HepG2 (cell line): ENCODE data around the gene CCND1. TPM values are rescaled to one million over a fixed set of nuclear protein-coding genes. Genes with fewer than 3 reads are reported as not detected.

ENCODE experiments used
- AFF4 ChIP-seq: sonication (generic); formaldehyde crosslinking; IDR thresholded peaks from 2 replicates; pipeline ENCODE4 v1.4.0; 2020; ENCODE audit warnings: missing genetic modification reagents
- EZH2 ChIP-seq: conservative IDR thresholded peaks from 2 replicates; pipeline ENCODE4 v1.6.1; 2012; ENCODE audit warnings: mild to moderate bottlenecking, low read depth, low read length, moderate library complexity
- HNF1B ChIP-seq: sonication (generic); formaldehyde crosslinking; IDR thresholded peaks from 2 replicates; pipeline ENCODE4 v1.5.1; 2020; ENCODE audit warnings: mild to moderate bottlenecking, moderate library complexity, missing genetic modification reagents
- PCBP2 ChIP-seq: fragments of 200-400 bp; formaldehyde crosslinking; optimal IDR thresholded peaks from 2 replicates; pipeline ENCODE3; 2018; ENCODE audit warnings: low read length, low read depth; ENCODE audit not compliant: poor library complexity, severe bottlenecking
- RARG ChIP-seq: sonication (generic); formaldehyde crosslinking; IDR thresholded peaks from 2 replicates; pipeline ENCODE4 v1.4.0; 2020; ENCODE audit warnings: low read depth, mild to moderate bottlenecking, missing genetic modification reagents
- SALL2 ChIP-seq: sonication (generic); formaldehyde crosslinking; IDR thresholded peaks from 2 replicates; pipeline ENCODE4 v1.8.1; 2023; ENCODE audit warnings: mild to moderate bottlenecking, missing genetic modification reagents, inconsistent platforms
- SP5 ChIP-seq: IDR thresholded peaks from 2 replicates; pipeline ENCODE4 v1.6.1; 2016; ENCODE audit warnings: low read depth, borderline replicate concordance
- ZC3H13 ChIP-seq: sonication (generic); formaldehyde crosslinking; IDR thresholded peaks from 2 replicates; pipeline ENCODE4 v1.8.1; 2023; ENCODE audit warnings: mild to moderate bottlenecking, missing genetic modification reagents, moderate library complexity
- ZNF510 ChIP-seq: sonication (generic); formaldehyde crosslinking; IDR thresholded peaks from 2 replicates; pipeline ENCODE4 v1.4.0; 2020; ENCODE audit warnings: low read depth, mild to moderate bottlenecking, missing genetic modification reagents
- ZNF530 ChIP-seq: sonication (generic); formaldehyde crosslinking; IDR thresholded peaks from 2 replicates; pipeline ENCODE4 v1.5.0; 2020; ENCODE audit warnings: low read depth, mild to moderate bottlenecking, missing genetic modification reagents
- ZNF597 ChIP-seq: sonication (generic); formaldehyde crosslinking; IDR thresholded peaks from 2 replicates; pipeline ENCODE4 v1.5.0; 2020; ENCODE audit warnings: missing genetic modification reagents
- ZNF687 ChIP-seq: sonication (generic); formaldehyde crosslinking; IDR thresholded peaks from 2 replicates; pipeline ENCODE4 v1.5.1; 2020; ENCODE audit warnings: mild to moderate bottlenecking, missing genetic modification reagents, moderate library complexity
- polyA plus RNA-seq, 8 experiments: library from polyadenylated mRNA; depleted of rRNA in 3 of 8; stranded (reverse) in 7 of 8; unstranded in 1 of 8; fragments of >200 nt; fragmentation: Illumina TruSeq in 4 of 8; extraction: Trizol in 4 of 8; gene quantifications; 2 replicates each; pipeline versions ENCODE4 v1.2.1 to v1.2.3, GENCODE V29; 2011 to 2016; ENCODE audit warnings: low read depth in 4 of 8, missing spikeins in 1 of 8, mixed read lengths in 1 of 8; ENCODE audit not compliant: insufficient read depth in 1 of 8
- total RNA-seq, 5 experiments: library from RNA; depleted of rRNA; stranded (reverse); fragments of >200 nt; fragmentation: Illumina TruSeq; extraction: Trizol; gene quantifications; 2 replicates each; pipeline ENCODE4 v1.2.3, GENCODE V29; 2016; ENCODE audit warnings: low read depth in 1 of 5

Gene CCND1
- total and polyA plus RNA-seq, 2 of the 13 experiments (the other 11 are each of a cell fraction or from before 2014, with no cell fraction given), result 107 to 136 TPM

GRCh38 chr11:69683764-69684333 is 42.9 kb downstream of the CCND1 start (continued):
- TF ChIP-seq ZNF687 (CRISPR knock-in tag) (peak; percentile 49), EZH2 (no peak), SALL2 (CRISPR knock-in tag) (no peak), SP5 (CRISPR knock-in tag) (peak; percentile 16; the same call in 1 of the 2 replicates), PCBP2 (no peak), ZNF510 (CRISPR knock-in tag) (no peak), RARG (CRISPR knock-in tag) (no peak), ZNF530 (CRISPR knock-in tag) (no peak), ZC3H13 (CRISPR knock-in tag) (no peak), HNF1B (peak; percentile 61; the same call in 1 of the 2 replicates), AFF4 (CRISPR knock-in tag) (no peak), ZNF597 (CRISPR knock-in tag) (no peak)
